Large intestine (tissue), 12 donors: ENCODE measurements around the gene RNF181. TPM values are rescaled to one million over a fixed set of nuclear protein-coding genes. Genes with fewer than 3 reads are reported as not detected.
A peak's percentile ranks its signal among the peaks of the same experiment; 100 is the strongest.

Source experiments
- DNase-seq, 2 donors: peaks; one replicate each; pipeline versions ENCODE4 v3.0.0 to v3.0.0-alpha.2; 2013
- H3K27ac ChIP-seq: one replicate; pipeline ENCODE4 v1.5.1; 2013; ENCODE audit warnings: low read length
- H3K27me3 ChIP-seq: 2 replicates; pipeline ENCODE4 v1.6.1; 2013; ENCODE audit warnings: low read length; ENCODE audit not compliant: control insufficient read depth, insufficient read depth
- H3K36me3 ChIP-seq: 2 replicates; pipeline ENCODE4 v1.6.1; 2013; ENCODE audit warnings: low read length; ENCODE audit not compliant: control insufficient read depth, insufficient read depth
- H3K4me1 ChIP-seq: one replicate; pipeline ENCODE4 v1.6.1; 2013; ENCODE audit warnings: low read length; ENCODE audit not compliant: control insufficient read depth, insufficient read depth
- H3K4me3 ChIP-seq: one replicate; pipeline ENCODE4 v1.5.1; 2013; ENCODE audit warnings: low read length
- H3K9me3 ChIP-seq: one replicate; pipeline ENCODE4 v1.6.1; 2013; ENCODE audit warnings: mild to moderate bottlenecking, low read depth, low read length, moderate library complexity; ENCODE audit not compliant: control insufficient read depth
- WGBS: methylation state at CpG from one replicate; pipeline ENCODE4 v1.1.5; 2013; ENCODE audit warnings: low lambda C conversion rate; ENCODE audit not compliant: insufficient coverage; 5-methylcytosine and 5-hydroxymethylcytosine counted together
- long read RNA-seq, 11 donors: transcript quantifications; one replicate each; lab custom pipeline, GENCODE V29; 2026
- polyA plus RNA-seq: library from polyadenylated mRNA; unstranded; fragments of 120-200 nt; gene quantifications from one replicate; pipeline ENCODE4 v1.2.1, GENCODE V29; 2013

The RNF181 gene, protein sequence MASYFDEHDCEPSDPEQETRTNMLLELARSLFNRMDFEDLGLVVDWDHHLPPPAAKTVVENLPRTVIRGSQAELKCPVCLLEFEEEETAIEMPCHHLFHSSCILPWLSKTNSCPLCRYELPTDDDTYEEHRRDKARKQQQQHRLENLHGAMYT
- polyA plus RNA-seq, result 131 TPM
- long read RNA-seq, donor 1, transcript RNF181-201 (5 exons, 569 nt), result major isoform, 41 of 43 reads
- long read RNA-seq, donor 1, partial matches to known transcripts, result 0 of 43 reads
- long read RNA-seq, donor 1, other reads (novel, unspliced or antisense), result 0 of 43 reads
- long read RNA-seq, donor 2, transcript RNF181-201 (5 exons, 569 nt), result major isoform, 73 of 85 reads
- long read RNA-seq, donor 2, transcript RNF181-204 (5 exons, 535 nt), result minor isoform, 7 of 85 reads
- long read RNA-seq, donor 2, partial matches to known transcripts, result 0 of 85 reads
- long read RNA-seq, donor 2, other reads (novel, unspliced or antisense), result 0 of 85 reads
- long read RNA-seq, donor 3, result 0 reads
- long read RNA-seq, donor 4, transcript RNF181-201 (5 exons, 569 nt), result major isoform, 13 of 13 reads
- long read RNA-seq, donor 4, partial matches to known transcripts, result 0 of 13 reads
- long read RNA-seq, donor 4, other reads (novel, unspliced or antisense), result 0 of 13 reads
- long read RNA-seq, donor 5, transcript RNF181-201 (5 exons, 569 nt), result major isoform, 31 of 32 reads
- long read RNA-seq, donor 5, partial matches to known transcripts, result 0 of 32 reads
- long read RNA-seq, donor 5, other reads (novel, unspliced or antisense), result 0 of 32 reads
- long read RNA-seq, donor 6, transcript RNF181-201 (5 exons, 569 nt), result major isoform, 67 of 84 reads
- long read RNA-seq, donor 6, partial matches to known transcripts, result 8 of 84 reads
- long read RNA-seq, donor 6, other reads (novel, unspliced or antisense), result 0 of 84 reads
- long read RNA-seq, donor 7, transcript RNF181-201 (5 exons, 569 nt), result major isoform, 34 of 36 reads
- long read RNA-seq, donor 7, partial matches to known transcripts, result 0 of 36 reads
- long read RNA-seq, donor 7, other reads (novel, unspliced or antisense), result 0 of 36 reads
- long read RNA-seq, donor 8, transcript RNF181-201 (5 exons, 569 nt), result major isoform, 119 of 137 reads
- long read RNA-seq, donor 8, partial matches to known transcripts, result 5 of 137 reads
- long read RNA-seq, donor 8, other reads (novel, unspliced or antisense), result 9 of 137 reads
- long read RNA-seq, donor 9, transcript RNF181-201 (5 exons, 569 nt), result major isoform, 76 of 91 reads
- long read RNA-seq, donor 9, partial matches to known transcripts, result 0 of 91 reads
- long read RNA-seq, donor 9, other reads (novel, unspliced or antisense), result 7 of 91 reads
- long read RNA-seq, donor 10, transcript RNF181-201 (5 exons, 569 nt), result major isoform, 92 of 103 reads
- long read RNA-seq, donor 10, partial matches to known transcripts, result 0 of 103 reads
- long read RNA-seq, donor 10, other reads (novel, unspliced or antisense), result 6 of 103 reads
- long read RNA-seq, donor 11, transcript RNF181-201 (5 exons, 569 nt), result major isoform, 53 of 65 reads
- long read RNA-seq, donor 11, partial matches to known transcripts, result 6 of 65 reads
- long read RNA-seq, donor 11, other reads (novel, unspliced or antisense), result 0 of 65 reads

DNA sequence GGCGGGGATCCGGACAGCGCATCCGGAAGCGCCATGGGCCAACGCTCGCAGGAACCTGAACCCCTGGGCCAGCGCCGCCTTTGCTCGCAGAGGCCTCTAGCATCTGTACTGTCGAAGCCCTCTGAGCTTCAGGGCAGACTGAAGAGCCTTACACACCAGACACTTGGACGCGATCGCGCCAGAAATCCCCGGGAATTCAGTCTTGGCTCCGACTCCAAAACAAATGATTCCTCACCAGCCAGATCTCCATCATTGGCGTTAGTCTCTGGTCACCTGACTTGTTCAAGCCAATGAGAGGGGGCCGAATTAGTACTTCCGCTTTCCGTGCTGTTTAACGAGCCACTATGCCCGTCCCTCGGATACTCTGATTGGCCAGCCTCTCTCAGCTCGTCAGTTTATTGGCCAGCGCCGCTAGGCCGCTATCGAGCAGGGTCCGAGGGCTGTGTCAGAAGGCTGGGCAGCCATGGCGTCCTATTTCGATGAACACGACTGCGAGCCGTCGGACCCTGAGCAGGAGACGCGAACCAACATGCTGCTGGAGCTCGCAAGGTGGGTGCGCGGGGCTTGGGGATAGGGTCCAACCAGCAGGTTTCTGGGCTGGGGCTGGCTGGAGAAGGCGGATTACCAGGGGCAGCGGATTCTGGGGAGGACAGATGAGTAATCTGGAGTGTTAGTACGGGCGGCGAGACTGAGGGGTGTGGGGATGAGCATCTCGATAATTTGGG lies at the start of gene RNF181:
Gene RNF181 (plus strand): TSS at position 445 of the 725 bp plus-strand sequence. CDS start 19 bp downstream, at position 464.
- H3K27me3 ChIP-seq, result no peaks in the 10 kb centered on the region
- peak within 1 kb of the TSS; percentile 82 for H3K4me3 ChIP-seq
- H3K27ac ChIP-seq, result peak within 1 kb of the TSS; percentile 84
- DNase-seq, result peak; percentile 97 to 98
- peaks cover 33% of the 10 kb centered on the region for H3K36me3 ChIP-seq
- peaks cover 30% of the 10 kb centered on the region for H3K4me1 ChIP-seq
- H3K9me3 ChIP-seq, result no peaks in the 10 kb centered on the region
- WGBS, result no CpG with 5 or more reads among the region's 47 CpGs

GRCh38 chr2:85545780-85546240 lies 49.7 kb upstream of the RNF181 start:
- no peak for DNase-seq
- H3K9me3 ChIP-seq, result no peaks in the 10 kb centered on the region
- H3K36me3 ChIP-seq, result peaks cover 79% of the 10 kb centered on the region
- no peaks in the 10 kb centered on the region for H3K27me3 ChIP-seq
- H3K4me1 ChIP-seq, result peaks cover 2% of the 10 kb centered on the region
- no peak overlapping the region for H3K4me3 ChIP-seq
- H3K27ac ChIP-seq, result no peak overlapping the region
- WGBS, result no CpG with 5 or more reads among the region's 5 CpGs

GRCh38 chr2:85547089-85547858 lies 48.3 kb upstream of the RNF181 start:
- no peaks in the 10 kb centered on the region for H3K4me1 ChIP-seq
- H3K27ac ChIP-seq, result no peak overlapping the region
- H3K4me3 ChIP-seq, result no peak overlapping the region
- WGBS, result no CpG with 5 or more reads among the region's 1 CpG
- no peaks in the 10 kb centered on the region for H3K27me3 ChIP-seq
- H3K36me3 ChIP-seq, result peaks cover 78% of the 10 kb centered on the region
- no peaks in the 10 kb centered on the region for H3K9me3 ChIP-seq
- no peak for DNase-seq

DNA sequence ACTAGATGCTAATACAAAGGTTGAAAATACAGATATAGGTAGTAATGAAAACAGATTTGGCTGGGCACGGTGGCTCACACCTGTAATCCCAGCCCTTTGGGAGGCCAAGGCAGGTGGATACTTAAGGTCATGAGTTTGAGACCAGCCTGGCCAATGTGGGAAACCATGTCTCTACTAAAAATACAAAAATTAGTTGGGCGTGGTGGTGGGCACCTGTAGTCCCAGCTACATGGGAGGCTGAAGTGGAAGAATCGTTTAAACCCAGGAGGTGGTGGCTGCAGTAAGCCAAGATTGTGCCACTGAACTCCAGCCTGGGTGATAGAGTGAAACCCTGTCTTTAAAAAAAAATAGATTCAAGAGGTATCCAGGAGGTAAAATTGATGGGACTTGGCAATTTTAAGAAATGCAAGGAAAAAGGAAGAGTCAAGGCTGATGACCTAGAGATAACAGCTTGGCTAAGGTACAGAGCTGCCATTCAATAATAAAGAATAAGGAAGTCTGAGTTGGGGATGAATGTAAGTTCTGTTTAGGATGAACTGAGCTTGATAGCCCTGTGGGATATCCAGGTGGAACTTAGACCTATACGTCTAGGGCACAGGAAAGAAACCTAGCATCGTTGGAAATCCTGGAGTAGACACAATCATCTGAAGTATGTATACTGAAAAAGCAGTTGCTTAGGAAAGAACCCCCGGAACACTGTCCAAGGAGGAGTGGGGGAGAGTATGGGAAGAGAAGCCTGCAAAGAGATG lies 47.5 kb upstream of the RNF181 start:
- Histone ChIP-seq H3K36me3 (peaks cover 78% of the 10 kb centered on the region), H3K4me3 (no peak overlapping the region), H3K4me1 (no peaks in the 10 kb centered on the region), H3K27me3 (no peaks in the 10 kb centered on the region), H3K27ac (no peak overlapping the region), H3K9me3 (no peaks in the 10 kb centered on the region)
- 80% methylated on average over 3 of the region's 6 CpGs for WGBS
- no peak for DNase-seq

DNA sequence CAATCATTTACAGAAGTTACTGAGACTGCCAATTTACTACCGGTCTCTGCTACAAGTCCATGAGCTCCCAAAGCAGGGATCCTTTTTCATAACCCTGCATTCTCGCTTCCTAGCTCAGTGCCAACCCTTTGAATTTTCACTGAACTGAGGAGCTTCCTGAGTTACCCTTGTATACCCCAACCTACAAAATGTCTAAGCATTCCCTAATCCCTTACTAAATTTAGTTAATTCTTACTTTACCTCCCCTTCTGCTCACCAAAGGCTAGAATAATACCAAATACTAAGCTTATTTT lies 47.0 kb upstream of the RNF181 start:
- 71% methylated on average over 1 of the region's 2 CpGs for WGBS
- Histone ChIP-seq H3K27ac (no peak overlapping the region), H3K36me3 (peaks cover 78% of the 10 kb centered on the region), H3K4me3 (no peak overlapping the region), H3K4me1 (no peaks in the 10 kb centered on the region), H3K27me3 (no peaks in the 10 kb centered on the region), H3K9me3 (no peaks in the 10 kb centered on the region)
- no peak for DNase-seq

- H3K9me3 ChIP-seq, result no peaks in the 10 kb centered on the region
- DNase-seq, result no peak
- no peak overlapping the region for H3K4me3 ChIP-seq
- no CpG with 5 or more reads among the region's 10 CpGs for WGBS
- peaks cover 80% of the 10 kb centered on the region for H3K36me3 ChIP-seq
- no peak overlapping the region for H3K27ac ChIP-seq
- H3K4me1 ChIP-seq, result no peaks in the 10 kb centered on the region
- no peaks in the 10 kb centered on the region for H3K27me3 ChIP-seq
These were observed 46.5 kb upstream of the RNF181 start for GRCh38 chr2:85549095-85549494.

DNA sequence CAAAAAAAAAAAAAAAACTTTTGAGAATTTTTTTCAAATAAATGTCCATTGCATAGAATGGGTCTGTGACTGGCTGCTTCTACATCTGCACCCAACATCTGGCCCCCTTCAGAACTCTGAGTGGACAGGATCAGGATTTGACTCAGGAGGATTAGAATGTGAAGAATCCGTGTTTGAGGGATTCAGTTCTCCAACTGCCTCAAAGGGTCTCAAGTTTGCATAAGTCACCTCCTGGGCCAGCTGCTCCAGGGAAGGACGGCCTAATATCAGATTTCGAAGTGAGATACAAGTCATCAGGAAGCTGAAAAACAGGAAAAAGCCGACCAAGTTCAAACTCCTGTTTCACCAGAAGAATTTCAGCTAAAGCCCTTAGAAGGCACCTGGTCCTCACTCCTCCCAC lies 45.7 kb upstream of the RNF181 start:
- Histone ChIP-seq H3K27me3 (no peaks in the 10 kb centered on the region), H3K9me3 (no peaks in the 10 kb centered on the region), H3K4me1 (no peaks in the 10 kb centered on the region), H3K36me3 (peaks cover 81% of the 10 kb centered on the region), H3K27ac (no peak overlapping the region), H3K4me3 (no peak overlapping the region)
- WGBS, result no CpG with 5 or more reads among the region's 4 CpGs
- no peak for DNase-seq

DNA sequence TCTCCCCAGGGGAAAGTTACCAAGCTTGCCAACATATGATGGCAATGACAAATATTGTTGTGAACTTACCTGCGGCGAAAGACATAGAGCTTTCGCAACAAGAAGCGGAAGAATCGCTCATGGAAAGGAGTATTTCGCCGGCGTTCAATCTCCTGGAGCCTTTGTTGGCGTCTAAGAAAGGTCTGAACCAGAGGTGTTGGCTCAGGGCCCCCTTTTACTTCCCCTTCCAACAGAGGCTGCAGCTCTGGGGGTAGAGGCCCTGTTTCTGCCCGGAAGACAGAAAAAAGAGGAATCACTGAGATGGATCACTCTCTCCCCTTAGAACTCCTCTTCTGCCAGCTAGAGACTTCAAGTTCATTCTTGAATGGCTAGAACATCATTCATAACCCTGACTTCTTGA lies 45.1 kb upstream of the RNF181 start:
- peaks cover 81% of the 10 kb centered on the region for H3K36me3 ChIP-seq
- DNase-seq, result no peak
- no peaks in the 10 kb centered on the region for H3K9me3 ChIP-seq
- no peak overlapping the region for H3K4me3 ChIP-seq
- whole genome bisulfite sequencing, result no CpG with 5 or more reads among the region's 10 CpGs
- no peak overlapping the region for H3K27ac ChIP-seq
- no peaks in the 10 kb centered on the region for H3K27me3 ChIP-seq
- no peaks in the 10 kb centered on the region for H3K4me1 ChIP-seq
